Measurements from ENCODE around the gene HIPK2.
A peak's percentile ranks its signal among the peaks of the same experiment; 100 is the strongest.
"Not testable (repeated sequence)": the region's sequence is repeated elsewhere in the genome, so short reads cannot be mapped to it uniquely, and the experiment has no call there.

Gene HIPK2

GRCh38 chr7:139691253-139691781 is 86.5 kb downstream of the HIPK2 start:
- DNase-seq, result no peak

- DNase-seq, result no peak
These were observed 89.7 kb downstream of the HIPK2 start for GRCh38 chr7:139687980-139688632.

- DNase-seq, result no peak
These were observed 90.4 kb downstream of the HIPK2 start for GRCh38 chr7:139687211-139687954.

- DNase-seq, result no peak
These were observed 94.5 kb downstream of the HIPK2 start for GRCh38 chr7:139683137-139683921.

GRCh38 chr7:139682136-139683013 is 95.4 kb downstream of the HIPK2 start:
- no peak for DNase-seq

- no peak for DNase-seq
These were observed 96.0 kb downstream of the HIPK2 start for GRCh38 chr7:139681812-139682135.

GRCh38 chr7:139681463-139681755 is 96.4 kb downstream of the HIPK2 start:
- no peak for DNase-seq

GRCh38 chr7:139680676-139681462 is 96.9 kb downstream of the HIPK2 start:
- peak; percentile 25 for DNase-seq

GRCh38 chr7:139679731-139680594 is 97.8 kb downstream of the HIPK2 start:
- no peak for DNase-seq

GRCh38 chr7:139676390-139676789 is 101.4 kb downstream of the HIPK2 start:
- no peak for DNase-seq

GRCh38 chr7:139675127-139676125 is 102.4 kb downstream of the HIPK2 start:
- DNase-seq, result no peak

GRCh38 chr7:139674752-139675126 is 103.1 kb downstream of the HIPK2 start:
- DNase-seq, result no peak

- no peak for DNase-seq
These were observed 103.5 kb downstream of the HIPK2 start for GRCh38 chr7:139674341-139674740.

GRCh38 chr7:139673762-139674161 is 104.0 kb downstream of the HIPK2 start:
- DNase-seq, result no peak

- DNase-seq, result no peak
These were observed 104.6 kb downstream of the HIPK2 start for GRCh38 chr7:139673230-139673629.

- DNase-seq, result no peak
These were observed 105.8 kb downstream of the HIPK2 start for GRCh38 chr7:139671967-139672366.

GRCh38 chr7:139670662-139671061 is 107.1 kb downstream of the HIPK2 start:
- DNase-seq, result not testable (repeated sequence)

- no peak for DNase-seq
These were observed 108.4 kb downstream of the HIPK2 start for GRCh38 chr7:139669106-139670061.

GRCh38 chr7:139667377-139667776 is 110.4 kb downstream of the HIPK2 start:
- DNase-seq, result no peak

All from activated CD4-positive, alpha-beta T cell treated with anti-CD3 and anti-CD28 coated beads, Interleukin-2, amount 50 U/mL, for 1 hour (primary cell).